DMS 273 treated with DMSO at 0.1 percent for 48 hours (cell line): ENCODE data around the gene COTL1.
A peak's percentile ranks its signal among the peaks of the same experiment; 100 is the strongest.
"Not testable (repeated sequence)": the region's sequence is repeated elsewhere in the genome, so short reads cannot be mapped to it uniquely, and the experiment has no call there.

Source experiments
- DNase-seq: peaks from one replicate; lab custom pipeline; 2025; lab: John Stamatoyannopoulos, UW

The COTL1 gene

DNA sequence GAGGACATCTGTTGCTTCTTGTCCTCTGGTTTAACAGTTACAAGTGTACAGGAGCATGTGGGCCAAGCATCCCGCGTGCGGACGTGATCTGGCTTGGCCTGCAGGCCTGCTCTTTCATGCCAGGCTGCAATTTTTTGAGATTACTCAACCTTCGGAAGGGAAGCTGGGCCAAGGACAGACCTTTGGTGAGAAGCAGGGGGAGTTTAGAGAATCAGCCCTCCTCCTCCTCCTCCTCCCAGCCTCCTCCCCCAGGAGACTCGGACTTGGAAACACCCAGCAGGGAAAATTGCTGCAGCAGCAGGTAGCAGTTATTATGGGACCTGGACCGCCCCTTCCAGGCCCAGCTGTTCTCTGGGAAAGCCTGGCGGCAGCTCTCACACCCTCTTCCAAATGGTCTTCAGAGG lies 25.3 kb upstream of the COTL1 start:
- peak; percentile 96 for DNase-seq

DNA sequence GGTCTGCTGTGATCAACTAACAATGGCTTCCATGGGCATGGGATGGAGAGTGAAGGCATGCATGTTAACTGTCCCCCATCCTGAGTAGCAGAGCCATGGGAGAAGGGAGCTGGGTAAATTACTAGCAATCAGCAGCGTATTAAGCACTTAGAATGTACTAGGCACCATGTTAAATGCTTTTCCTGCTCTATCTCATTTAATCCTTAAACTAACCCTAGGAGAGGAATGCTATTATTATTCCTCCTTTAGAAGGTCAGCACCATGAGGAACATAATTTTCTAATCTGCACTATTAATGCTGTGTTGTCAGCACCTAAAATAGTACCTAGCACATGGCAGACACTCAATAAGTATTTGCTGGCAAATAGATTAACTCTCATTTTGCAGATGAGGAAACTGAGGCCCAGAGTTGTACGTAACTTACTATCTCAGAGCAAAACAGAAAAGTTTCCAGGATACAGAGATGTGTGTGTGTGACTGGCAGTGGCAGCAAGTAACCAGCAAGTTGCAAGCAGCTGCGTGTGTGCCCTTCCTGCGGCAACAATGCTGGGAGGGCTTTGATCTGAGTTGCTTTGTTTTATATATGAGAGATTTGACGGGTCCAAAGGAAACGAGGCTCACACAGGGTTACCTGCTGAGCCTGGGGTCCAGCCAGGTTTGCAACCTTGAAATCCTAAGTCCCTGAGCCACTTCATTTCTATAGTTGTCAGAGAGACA lies 23.9 kb upstream of the COTL1 start:
- no peak for DNase-seq

- no peak for DNase-seq
Measured at GRCh38 chr16:84640145-84640544, 22.3 kb upstream of the COTL1 start.

DNA sequence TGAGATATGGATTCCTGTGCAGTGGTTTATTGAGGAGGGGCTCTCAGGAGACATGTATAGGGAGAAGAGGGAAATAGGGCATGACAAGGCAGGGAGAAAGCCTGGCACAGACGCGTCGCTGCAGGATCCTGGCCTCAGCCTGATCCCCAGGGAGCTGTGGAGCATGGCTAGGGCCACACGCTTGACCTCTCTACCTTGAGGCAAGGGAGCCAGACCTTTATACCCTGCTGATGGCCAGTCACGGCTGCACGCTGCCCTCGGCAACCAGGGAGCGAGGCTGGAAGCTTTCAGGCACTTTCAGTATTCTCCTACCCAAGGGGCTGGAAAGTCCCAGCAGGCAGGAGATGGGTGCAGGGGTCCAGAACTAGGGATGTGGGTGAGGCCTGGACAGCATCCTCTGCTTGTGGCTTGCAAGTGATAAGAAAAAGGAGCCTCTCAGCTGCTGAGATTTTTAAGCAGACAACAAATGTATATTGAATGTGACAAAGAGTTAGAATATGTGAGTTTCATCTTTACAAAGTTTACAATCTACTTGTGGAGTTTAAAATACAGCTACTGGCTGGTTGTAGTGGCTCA lies 20.4 kb upstream of the COTL1 start:
- DNase-seq = no peak

- no peak for DNase-seq
Measured at GRCh38 chr16:84637709-84638108, 19.8 kb upstream of the COTL1 start.

GRCh38 chr16:84635702-84636101 lies 17.8 kb upstream of the COTL1 start:
- no peak for DNase-seq

DNA sequence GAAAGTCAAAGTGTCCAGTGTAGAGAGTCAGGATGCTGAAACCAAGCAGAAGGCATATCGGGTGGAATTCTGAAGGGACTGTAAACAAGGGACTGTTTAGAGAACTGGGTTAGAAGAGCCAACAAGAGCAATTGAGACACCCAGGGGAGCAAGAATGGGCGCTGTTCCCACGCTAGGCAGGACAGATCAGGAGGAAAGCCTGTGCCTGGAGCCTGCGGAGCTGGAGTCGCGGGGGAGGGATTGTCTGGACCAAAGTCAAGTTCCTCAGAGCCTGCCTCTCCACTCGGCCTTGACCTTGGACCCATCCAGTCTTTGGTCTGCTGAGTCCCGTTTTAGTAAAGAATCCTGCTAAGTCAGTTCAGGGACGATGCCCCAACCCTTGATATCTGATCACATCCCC lies 15.7 kb upstream of the COTL1 start:
- peak; percentile 73 for DNase-seq

GRCh38 chr16:84632862-84633261 lies 15.0 kb upstream of the COTL1 start:
- DNase-seq = not testable (repeated sequence)

- DNase-seq = no peak
Measured at GRCh38 chr16:84631886-84632285, 14.0 kb upstream of the COTL1 start.

GRCh38 chr16:84631153-84631466 lies 13.2 kb upstream of the COTL1 start:
- no peak for DNase-seq

DNA sequence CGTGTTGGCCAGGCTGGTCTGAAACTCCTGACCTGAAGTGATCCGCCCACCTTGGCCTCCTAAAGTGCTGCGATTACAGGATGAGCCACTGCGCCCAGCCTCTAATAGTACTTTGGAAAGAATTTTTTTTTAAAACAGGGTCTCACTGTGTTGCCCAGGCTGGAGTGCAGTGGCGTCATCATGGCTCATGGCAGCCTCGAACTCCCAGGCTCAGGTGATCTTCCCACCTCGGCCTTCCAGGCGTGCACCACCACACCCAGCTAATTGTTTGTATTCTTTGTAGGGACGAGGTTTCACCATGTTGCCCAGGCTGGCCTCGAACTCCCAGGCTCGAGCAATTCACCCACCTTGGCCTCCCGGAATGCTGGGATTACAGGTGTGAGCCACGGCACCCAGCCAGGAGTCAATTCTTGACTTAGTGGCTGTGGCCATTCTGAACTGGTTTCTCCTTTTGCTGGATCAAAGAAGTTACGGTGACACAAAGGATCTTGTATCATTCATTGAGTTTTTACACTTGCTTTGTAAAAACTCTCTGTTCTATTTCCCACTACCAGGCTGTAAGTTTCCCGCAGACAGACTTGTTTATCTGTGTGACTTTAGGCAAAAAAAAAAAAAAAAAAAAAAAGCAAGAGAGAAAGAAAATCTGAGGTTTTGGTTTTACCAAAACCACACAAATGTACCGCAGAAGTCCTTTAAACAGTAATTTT lies 12.7 kb upstream of the COTL1 start:
- no peak for DNase-seq

- DNase-seq = no peak
Measured at GRCh38 chr16:84630009-84630408, 12.1 kb upstream of the COTL1 start.

- no peak for DNase-seq
Measured at GRCh38 chr16:84629580-84629979, 11.7 kb upstream of the COTL1 start.

DNA sequence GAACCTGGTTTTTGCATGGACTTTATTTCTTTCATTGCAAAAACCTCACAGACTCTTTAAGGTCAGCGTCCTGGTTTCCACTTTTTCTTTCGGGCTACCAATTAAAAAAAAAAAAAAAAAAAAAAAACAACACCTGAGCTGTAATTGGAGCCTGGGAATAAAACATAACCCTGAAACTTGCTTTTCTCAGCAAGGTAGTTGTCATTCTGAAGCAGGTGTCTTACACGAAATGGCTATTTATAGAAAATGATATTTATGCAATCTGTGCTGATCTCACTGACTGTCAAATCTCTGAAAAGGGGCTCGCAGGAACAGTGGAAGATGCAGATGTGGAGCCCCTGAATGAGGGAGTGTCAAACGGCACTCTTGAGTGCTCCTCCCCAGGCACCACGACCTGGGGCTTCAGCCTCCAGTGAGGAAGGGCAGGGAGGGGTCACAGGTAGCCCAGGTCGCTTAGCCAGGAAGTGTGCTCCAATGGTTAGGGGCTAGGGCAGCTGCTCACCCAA lies 10.4 kb upstream of the COTL1 start:
- no peak for DNase-seq

DNA sequence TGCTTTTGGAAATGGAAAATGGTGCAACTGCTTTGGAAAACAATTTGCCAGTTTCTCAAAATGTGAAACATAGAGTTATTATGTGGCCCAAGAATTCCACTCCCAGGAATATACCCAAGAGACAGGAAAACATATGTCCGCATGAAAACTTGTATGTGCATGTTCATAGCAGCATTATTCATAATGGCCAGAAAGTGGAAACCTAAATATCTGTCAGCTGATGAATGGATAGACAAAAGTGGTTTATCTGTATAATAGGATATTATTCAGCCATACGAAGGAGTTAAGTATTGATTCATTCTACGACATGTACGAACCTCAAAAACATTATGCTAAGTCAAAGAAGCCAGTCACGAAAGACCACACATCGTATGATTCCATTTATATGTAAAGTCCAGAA lies 7.7 kb upstream of the COTL1 start:
- no peak for DNase-seq

GRCh38 chr16:84620913-84621312 lies 3.0 kb upstream of the COTL1 start:
- DNase-seq = not testable (repeated sequence)

DNA sequence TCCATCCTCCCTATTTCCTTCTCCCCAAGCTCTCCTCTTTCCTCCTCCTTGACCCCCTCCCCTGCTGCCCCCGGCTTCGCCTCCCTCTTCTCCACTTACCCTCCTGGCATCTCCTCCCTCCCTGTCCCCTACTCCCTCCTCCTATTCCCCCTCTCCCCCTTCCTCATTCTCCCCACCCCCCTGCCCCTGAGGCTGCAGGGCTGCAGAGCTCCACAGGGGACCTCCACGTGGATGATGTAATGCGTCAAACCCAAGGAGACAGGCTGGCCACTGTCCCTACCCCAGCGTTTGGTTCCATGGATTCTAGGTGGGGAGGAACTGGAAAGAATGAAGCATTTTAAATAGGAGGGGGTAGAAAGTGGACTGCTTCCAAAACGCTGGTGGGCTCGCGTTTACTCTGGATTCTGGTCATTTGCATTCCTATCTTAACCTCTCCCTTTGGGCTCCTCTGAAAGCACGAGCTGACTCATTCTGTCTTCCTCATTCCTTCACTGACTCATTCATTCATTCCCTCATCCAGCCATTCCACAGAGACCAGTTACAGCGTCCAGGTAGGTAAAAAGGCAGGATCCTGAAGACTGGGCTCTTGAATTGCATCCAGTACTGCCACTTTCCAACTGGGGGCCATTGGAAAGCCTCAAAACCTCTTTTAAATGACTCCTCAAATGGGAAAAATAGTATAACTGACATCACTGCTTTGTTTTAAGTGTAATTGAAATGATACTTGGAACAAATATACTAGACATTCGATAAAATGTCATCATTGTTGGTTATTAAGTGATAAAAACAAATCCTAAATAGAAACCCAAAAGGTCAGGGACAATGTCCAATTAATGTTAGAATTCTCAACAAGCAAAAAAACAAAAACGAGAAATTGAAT lies 943 bp upstream of the COTL1 start:
- no peak for DNase-seq

DNA sequence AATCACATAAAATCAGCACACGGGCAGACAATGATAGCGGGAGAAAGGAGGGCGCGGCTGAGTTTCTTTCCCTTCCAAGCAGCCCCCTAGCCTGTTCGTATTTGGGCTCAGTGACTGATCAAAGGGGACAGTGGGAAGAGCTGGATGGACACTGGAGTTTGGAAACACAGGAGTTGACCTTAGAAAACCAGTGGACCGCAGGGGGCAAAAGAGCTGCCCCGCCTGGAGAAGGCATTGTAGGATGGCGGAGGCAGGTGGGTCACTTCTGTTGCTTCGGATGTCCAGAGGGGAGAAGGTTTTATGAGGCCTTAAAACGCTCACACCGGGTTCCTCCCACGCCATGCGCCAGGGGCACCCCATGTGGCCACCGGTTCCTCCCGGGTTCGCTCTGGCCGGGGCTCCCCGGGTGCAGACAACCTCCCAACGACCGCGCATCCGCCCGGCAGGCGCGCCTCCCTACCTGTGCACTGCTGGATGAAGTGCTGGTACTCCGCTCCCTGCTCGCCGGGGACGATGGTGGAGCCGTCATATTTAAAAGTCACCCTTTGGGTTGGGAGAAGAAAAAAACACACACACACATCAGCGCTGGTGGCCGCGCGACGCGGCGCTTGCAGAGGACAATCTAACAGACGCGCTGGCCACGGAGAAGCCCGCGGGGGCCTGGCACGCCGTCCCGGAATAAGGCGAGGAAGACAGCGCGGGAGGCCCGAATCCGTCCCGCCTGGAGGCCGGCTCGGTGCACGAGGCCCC lies 662 bp downstream of the COTL1 start:
- DNase-seq = no peak

- no peak for DNase-seq
Measured at GRCh38 chr16:84616515-84616914, 1.4 kb downstream of the COTL1 start.

GRCh38 chr16:84614968-84615813 lies 2.7 kb downstream of the COTL1 start:
- no peak for DNase-seq

GRCh38 chr16:84614623-84614967 lies 3.3 kb downstream of the COTL1 start:
- DNase-seq = no peak
